ENCODE measurements around the gene PDPK1.

DNA sequence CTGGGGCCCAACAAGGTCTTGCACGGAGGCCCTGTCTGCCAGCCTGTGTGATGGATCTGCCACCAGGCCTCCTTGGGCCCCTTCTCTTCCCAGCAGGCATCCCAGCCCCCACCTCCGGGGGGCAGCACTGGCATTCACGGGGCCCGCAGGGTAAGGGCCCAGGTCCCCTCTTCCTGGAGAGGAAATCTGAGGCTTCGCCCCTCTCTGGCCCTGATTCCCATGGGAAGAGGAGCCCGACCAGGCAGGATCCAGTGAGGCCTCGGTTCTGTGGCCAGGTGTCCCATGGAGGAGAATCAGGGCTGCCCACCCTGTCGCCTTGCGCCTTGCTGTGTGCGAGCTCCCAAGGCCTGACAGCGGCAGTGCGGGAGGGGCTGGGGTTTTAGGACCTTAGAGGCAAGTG lies 48.4 kb downstream of the PDPK1 start:
- TF ChIP-seq, protein P1, sequence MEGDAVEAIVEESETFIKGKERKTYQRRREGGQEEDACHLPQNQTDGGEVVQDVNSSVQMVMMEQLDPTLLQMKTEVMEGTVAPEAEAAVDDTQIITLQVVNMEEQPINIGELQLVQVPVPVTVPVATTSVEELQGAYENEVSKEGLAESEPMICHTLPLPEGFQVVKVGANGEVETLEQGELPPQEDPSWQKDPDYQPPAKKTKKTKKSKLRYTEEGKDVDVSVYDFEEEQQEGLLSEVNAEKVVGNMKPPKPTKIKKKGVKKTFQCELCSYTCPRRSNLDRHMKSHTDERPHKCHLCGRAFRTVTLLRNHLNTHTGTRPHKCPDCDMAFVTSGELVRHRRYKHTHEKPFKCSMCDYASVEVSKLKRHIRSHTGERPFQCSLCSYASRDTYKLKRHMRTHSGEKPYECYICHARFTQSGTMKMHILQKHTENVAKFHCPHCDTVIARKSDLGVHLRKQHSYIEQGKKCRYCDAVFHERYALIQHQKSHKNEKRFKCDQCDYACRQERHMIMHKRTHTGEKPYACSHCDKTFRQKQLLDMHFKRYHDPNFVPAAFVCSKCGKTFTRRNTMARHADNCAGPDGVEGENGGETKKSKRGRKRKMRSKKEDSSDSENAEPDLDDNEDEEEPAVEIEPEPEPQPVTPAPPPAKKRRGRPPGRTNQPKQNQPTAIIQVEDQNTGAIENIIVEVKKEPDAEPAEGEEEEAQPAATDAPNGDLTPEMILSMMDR (IDR thresholded peaks at IDR 0.05) = no peak
- no peak for TF ChIP-seq POLR2A (IDR thresholded peaks at IDR 0.05)

Measured in tibial nerve (tissue), 3 donors.